Measurements from ENCODE around the gene POLDIP3. TPM values are rescaled to one million over a fixed set of nuclear protein-coding genes. Genes with fewer than 3 reads are reported as not detected.
"Not testable (repeated sequence)": the region's sequence is repeated elsewhere in the genome, so short reads cannot be mapped to it uniquely, and the experiment has no call there.

Gene POLDIP3
- total RNA-seq, 1 donor from 2014 or later = 48.0 TPM

- Mint-ChIP-seq H3K27ac (ENCODE audit: unreplicated experiment) (peak overlapping the region; percentile 47), H3K36me3 (ENCODE audit: low read depth) (peaks cover 13% of the 10 kb centered on the region), H3K4me1 (ENCODE audit: low read depth) (peaks cover 11% of the 10 kb centered on the region), H3K9me3 (ENCODE audit: low read depth) (no peaks in the 10 kb centered on the region), H3K4me3 (ENCODE audit: unreplicated experiment) (peak overlapping the region; percentile 88), H3K27me3 (ENCODE audit: low read depth) (no peaks in the 10 kb centered on the region)
- TF ChIP-seq, protein P1, sequence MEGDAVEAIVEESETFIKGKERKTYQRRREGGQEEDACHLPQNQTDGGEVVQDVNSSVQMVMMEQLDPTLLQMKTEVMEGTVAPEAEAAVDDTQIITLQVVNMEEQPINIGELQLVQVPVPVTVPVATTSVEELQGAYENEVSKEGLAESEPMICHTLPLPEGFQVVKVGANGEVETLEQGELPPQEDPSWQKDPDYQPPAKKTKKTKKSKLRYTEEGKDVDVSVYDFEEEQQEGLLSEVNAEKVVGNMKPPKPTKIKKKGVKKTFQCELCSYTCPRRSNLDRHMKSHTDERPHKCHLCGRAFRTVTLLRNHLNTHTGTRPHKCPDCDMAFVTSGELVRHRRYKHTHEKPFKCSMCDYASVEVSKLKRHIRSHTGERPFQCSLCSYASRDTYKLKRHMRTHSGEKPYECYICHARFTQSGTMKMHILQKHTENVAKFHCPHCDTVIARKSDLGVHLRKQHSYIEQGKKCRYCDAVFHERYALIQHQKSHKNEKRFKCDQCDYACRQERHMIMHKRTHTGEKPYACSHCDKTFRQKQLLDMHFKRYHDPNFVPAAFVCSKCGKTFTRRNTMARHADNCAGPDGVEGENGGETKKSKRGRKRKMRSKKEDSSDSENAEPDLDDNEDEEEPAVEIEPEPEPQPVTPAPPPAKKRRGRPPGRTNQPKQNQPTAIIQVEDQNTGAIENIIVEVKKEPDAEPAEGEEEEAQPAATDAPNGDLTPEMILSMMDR (IDR thresholded peaks at IDR 0.05) = no peak
- no peak for DNase-seq (ENCODE audit: low spot score)
Measured at GRCh38 chr22:42581762-42582716, 32.6 kb downstream of the POLDIP3 start.

- Mint-ChIP-seq H3K4me1 (ENCODE audit: low read depth) (peaks cover 11% of the 10 kb centered on the region), H3K4me3 (ENCODE audit: unreplicated experiment) (peak overlapping the region; percentile 88), H3K27ac (ENCODE audit: unreplicated experiment) (peak overlapping the region; percentile 83)
- H3K27me3 Mint-ChIP-seq (ENCODE audit: low read depth); H3K36me3 Mint-ChIP-seq (ENCODE audit: low read depth); DNase-seq (ENCODE audit: low spot score); H3K9me3 Mint-ChIP-seq (ENCODE audit: low read depth): not testable (repeated sequence)
Measured at GRCh38 chr22:42581194-42581761, 33.4 kb downstream of the POLDIP3 start.

DNA sequence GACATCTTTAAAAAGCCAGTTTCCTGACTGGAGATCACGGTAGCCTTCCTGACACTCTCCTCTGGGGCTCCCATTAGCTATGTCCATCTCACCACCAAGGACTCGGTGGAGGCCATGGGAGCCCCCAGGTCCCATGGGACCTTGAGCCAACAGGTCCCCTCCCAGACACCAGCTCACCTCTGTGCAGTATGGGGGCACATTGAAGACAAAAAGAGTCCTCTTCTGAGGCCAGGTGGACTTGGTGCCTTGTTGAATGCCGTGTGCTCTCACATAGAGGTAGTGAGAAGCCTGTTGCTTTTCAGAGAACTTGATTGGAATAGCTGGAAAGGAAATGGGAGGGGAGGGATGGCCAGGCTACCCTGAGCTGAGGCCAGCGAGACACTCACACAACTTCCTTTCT lies 34.6 kb downstream of the POLDIP3 start:
- H3K4me3 Mint-ChIP-seq (ENCODE audit: unreplicated experiment) = not testable (repeated sequence)

DNA sequence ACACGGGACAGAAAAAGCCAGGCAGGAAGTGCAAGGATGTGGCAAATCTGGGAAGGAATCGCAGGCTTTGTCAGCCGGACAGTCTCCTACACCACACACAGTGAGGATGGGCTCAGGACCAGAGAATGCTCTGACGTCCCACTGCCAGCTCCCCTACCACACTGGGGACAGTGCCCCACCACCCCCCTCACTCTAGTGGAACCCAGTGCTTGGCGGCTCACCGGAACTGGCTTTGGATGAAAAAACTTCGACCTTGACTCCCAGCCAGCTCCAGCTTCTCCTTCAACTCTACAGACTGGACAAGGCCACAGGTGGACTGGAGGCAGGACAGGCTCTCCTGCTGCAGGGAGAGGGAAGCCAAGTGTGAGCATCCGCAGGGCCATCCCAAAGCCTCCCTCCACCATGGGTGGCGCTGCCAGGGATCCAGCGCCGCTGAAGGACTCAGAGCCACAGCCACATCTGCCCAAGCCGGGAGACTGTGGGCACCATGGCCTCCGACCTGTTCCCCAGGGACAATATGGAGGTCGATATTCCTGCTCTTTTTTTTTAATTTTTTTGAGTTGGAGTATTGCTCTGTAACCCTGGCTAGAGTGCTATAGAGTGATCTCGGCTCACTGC lies 37.0 kb downstream of the POLDIP3 start:
- H3K36me3 Mint-ChIP-seq (ENCODE audit: low read depth) = peaks cover 1% of the 10 kb centered on the region
- H3K27me3 Mint-ChIP-seq (ENCODE audit: low read depth) = no peaks in the 10 kb centered on the region
- DNase-seq (ENCODE audit: low spot score) = no peak
- H3K27ac Mint-ChIP-seq (ENCODE audit: unreplicated experiment) = no peak overlapping the region
- TF ChIP-seq, protein P1 (IDR thresholded peaks at IDR 0.05) = no peak
- H3K4me1 Mint-ChIP-seq (ENCODE audit: low read depth) = peaks cover 11% of the 10 kb centered on the region
- no peak overlapping the region for H3K4me3 Mint-ChIP-seq (ENCODE audit: unreplicated experiment)
- H3K9me3 Mint-ChIP-seq (ENCODE audit: low read depth) = no peaks in the 10 kb centered on the region

More for the DNA sequence above, 34.6 kb downstream of the POLDIP3 start:
- not testable (repeated sequence) for H3K9me3 Mint-ChIP-seq (ENCODE audit: low read depth); H3K27ac Mint-ChIP-seq (ENCODE audit: unreplicated experiment); H3K36me3 Mint-ChIP-seq (ENCODE audit: low read depth); H3K27me3 Mint-ChIP-seq (ENCODE audit: low read depth); DNase-seq (ENCODE audit: low spot score)
- peaks cover 11% of the 10 kb centered on the region for H3K4me1 Mint-ChIP-seq (ENCODE audit: low read depth)

- not testable (repeated sequence) for H3K36me3 Mint-ChIP-seq (ENCODE audit: low read depth); DNase-seq (ENCODE audit: low spot score); H3K27me3 Mint-ChIP-seq (ENCODE audit: low read depth); H3K4me1 Mint-ChIP-seq (ENCODE audit: low read depth); H3K27ac Mint-ChIP-seq (ENCODE audit: unreplicated experiment); H3K4me3 Mint-ChIP-seq (ENCODE audit: unreplicated experiment); H3K9me3 Mint-ChIP-seq (ENCODE audit: low read depth)
Measured at GRCh38 chr22:42577141-42577540, 37.5 kb downstream of the POLDIP3 start.

DNA sequence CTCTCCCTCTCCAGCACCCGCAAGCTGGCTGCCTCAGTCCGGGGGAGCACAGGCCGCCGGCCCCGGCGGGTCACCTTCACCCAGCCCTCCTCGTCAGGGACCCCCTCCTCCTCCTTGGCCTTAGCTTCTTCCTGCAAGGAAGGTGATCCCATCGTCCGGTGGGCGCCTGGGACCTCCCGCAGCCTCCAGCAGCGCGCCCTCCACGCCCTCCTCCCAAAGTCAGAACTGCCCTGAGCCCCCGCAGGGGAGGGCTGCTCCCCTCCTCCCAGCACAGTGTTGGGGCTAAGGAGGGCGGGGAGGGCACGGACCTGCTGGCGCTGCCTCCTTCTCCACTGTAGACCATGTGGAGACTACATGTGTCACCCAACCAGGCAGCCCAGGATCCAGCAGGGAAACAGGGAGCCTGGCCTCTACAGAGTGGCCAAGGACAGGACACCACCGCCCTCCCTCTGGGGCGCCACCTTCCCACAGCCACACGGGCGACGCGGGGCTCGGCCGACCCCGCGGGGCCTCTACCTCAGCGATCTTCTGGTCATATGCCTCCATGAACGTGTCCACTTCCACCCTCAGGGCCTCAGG lies 38.6 kb downstream of the POLDIP3 start:
- not testable (repeated sequence) for H3K27ac Mint-ChIP-seq (ENCODE audit: unreplicated experiment); H3K36me3 Mint-ChIP-seq (ENCODE audit: low read depth); DNase-seq (ENCODE audit: low spot score); H3K9me3 Mint-ChIP-seq (ENCODE audit: low read depth); H3K27me3 Mint-ChIP-seq (ENCODE audit: low read depth); H3K4me1 Mint-ChIP-seq (ENCODE audit: low read depth); H3K4me3 Mint-ChIP-seq (ENCODE audit: unreplicated experiment)

- not testable (repeated sequence) for H3K27me3 Mint-ChIP-seq (ENCODE audit: low read depth); DNase-seq (ENCODE audit: low spot score); H3K4me3 Mint-ChIP-seq (ENCODE audit: unreplicated experiment); H3K36me3 Mint-ChIP-seq (ENCODE audit: low read depth); H3K4me1 Mint-ChIP-seq (ENCODE audit: low read depth); H3K9me3 Mint-ChIP-seq (ENCODE audit: low read depth); H3K27ac Mint-ChIP-seq (ENCODE audit: unreplicated experiment)
Measured at GRCh38 chr22:42574468-42574867, 40.2 kb downstream of the POLDIP3 start.

GRCh38 chr22:42574046-42574445 lies 40.6 kb downstream of the POLDIP3 start:
- DNase-seq (ENCODE audit: low spot score); H3K36me3 Mint-ChIP-seq (ENCODE audit: low read depth); H3K9me3 Mint-ChIP-seq (ENCODE audit: low read depth); H3K27me3 Mint-ChIP-seq (ENCODE audit: low read depth); H3K4me1 Mint-ChIP-seq (ENCODE audit: low read depth); H3K27ac Mint-ChIP-seq (ENCODE audit: unreplicated experiment); H3K4me3 Mint-ChIP-seq (ENCODE audit: unreplicated experiment): not testable (repeated sequence)

DNA sequence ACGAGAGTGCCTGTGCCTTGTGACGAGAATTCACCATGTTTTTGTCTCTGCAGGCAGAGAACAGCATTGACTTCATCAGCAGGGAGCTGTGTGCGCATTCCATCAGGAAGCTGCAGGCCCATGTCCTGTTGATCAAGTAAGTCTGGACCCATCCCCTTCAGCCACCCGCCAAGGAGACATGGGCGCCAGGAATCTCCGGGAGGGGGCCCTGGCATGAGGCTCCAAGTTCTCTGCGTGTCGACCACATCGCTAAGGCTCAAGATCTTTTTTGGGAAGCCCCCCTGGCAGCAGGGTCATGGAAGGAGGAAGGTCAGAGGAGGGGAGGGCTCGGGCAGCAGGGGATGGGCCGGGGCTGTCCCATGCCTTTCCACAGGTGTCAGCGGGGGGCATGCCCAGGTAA lies 43.6 kb downstream of the POLDIP3 start:
- H3K9me3 Mint-ChIP-seq (ENCODE audit: low read depth); DNase-seq (ENCODE audit: low spot score); H3K4me3 Mint-ChIP-seq (ENCODE audit: unreplicated experiment); H3K36me3 Mint-ChIP-seq (ENCODE audit: low read depth); H3K27ac Mint-ChIP-seq (ENCODE audit: unreplicated experiment); H3K4me1 Mint-ChIP-seq (ENCODE audit: low read depth); H3K27me3 Mint-ChIP-seq (ENCODE audit: low read depth): not testable (repeated sequence)

- not testable (repeated sequence) for H3K4me3 Mint-ChIP-seq (ENCODE audit: unreplicated experiment); DNase-seq (ENCODE audit: low spot score); H3K27ac Mint-ChIP-seq (ENCODE audit: unreplicated experiment); H3K9me3 Mint-ChIP-seq (ENCODE audit: low read depth); H3K27me3 Mint-ChIP-seq (ENCODE audit: low read depth); H3K36me3 Mint-ChIP-seq (ENCODE audit: low read depth); H3K4me1 Mint-ChIP-seq (ENCODE audit: low read depth)
Measured at GRCh38 chr22:42570580-42570979, 44.1 kb downstream of the POLDIP3 start.

Data from chondrocyte (in vitro differentiated cells).